Measurements from ENCODE around the gene ZNF211. TPM values are rescaled to one million over a fixed set of nuclear protein-coding genes. Genes with fewer than 3 reads are reported as not detected.

ZNF211 gene
- total RNA-seq, 1 experiment from 2014 or later, result 12.9 TPM

DNA sequence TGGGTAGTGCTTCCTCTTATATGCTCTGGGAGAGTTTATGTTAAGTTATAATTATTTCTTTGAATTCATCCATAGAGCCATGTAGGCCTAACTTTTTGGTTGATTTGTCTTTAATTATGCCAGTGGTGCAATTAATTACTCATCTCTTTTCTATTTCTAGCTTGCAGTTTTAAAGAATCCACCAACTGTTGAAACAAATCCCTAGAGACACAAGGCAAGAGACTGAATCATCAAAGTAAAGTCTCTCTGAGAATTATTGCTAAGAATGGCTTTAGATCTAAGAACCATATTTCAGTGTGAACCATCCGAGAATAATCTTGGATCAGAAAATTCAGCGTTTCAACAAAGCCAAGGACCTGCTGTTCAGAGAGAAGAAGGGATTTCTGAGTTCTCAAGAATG, 42.9 kb downstream of the ZNF211 start:
- Histone ChIP-seq H3K14ac (ENCODE audit: insufficient read depth, low read length) (no peak overlapping the region), H2AFZ (ENCODE audit: low read length) (no peak overlapping the region), H4K20me1 (ENCODE audit: control insufficient read depth, insufficient read depth, insufficient read length) (no peaks in the 10 kb centered on the region), H3K23me2 (ENCODE audit: insufficient read length, low read depth, low read length, poor library complexity, severe bottlenecking) (no peaks in the 10 kb centered on the region), H3K4me2 (ENCODE audit: insufficient read depth, insufficient read length, low read length) (no peak overlapping the region), H3K9ac (ENCODE audit: extremely low read depth, insufficient read length, low read length) (no peak overlapping the region), H3T11ph (ENCODE audit: low read length) (no peak overlapping the region), H3K4me1 (ENCODE audit: insufficient read depth, low read length) (no peaks in the 10 kb centered on the region), H3K27ac (ENCODE audit: insufficient read length, low read depth, low read length) (no peak overlapping the region), H4K91ac (ENCODE audit: insufficient read length, low read depth, low read length) (no peak overlapping the region), H3K23ac (ENCODE audit: insufficient read length, low read depth, low read length) (no peak overlapping the region), H2BK15ac (ENCODE audit: low read depth, low read length) (no peak overlapping the region), H3K79me1 (ENCODE audit: insufficient read depth, low read depth, low read length, poor library complexity, severe bottlenecking) (no peaks in the 10 kb centered on the region), H3K18ac (ENCODE audit: insufficient read length, low read depth, low read length) (no peak overlapping the region), H3K9me3 (ENCODE audit: control insufficient read depth, low read depth, low read length) (no peaks in the 10 kb centered on the region), H3K4ac (ENCODE audit: low read depth, low read length) (no peak overlapping the region), H2AK5ac (ENCODE audit: insufficient read length, low read length) (no peak overlapping the region), H4K5ac (ENCODE audit: insufficient read length, low read depth, low read length) (no peak overlapping the region), H2BK20ac (ENCODE audit: low read depth, low read length, poor library complexity, severe bottlenecking) (no peak overlapping the region), H3K56ac (ENCODE audit: insufficient read length, low read depth, low read length) (no peak overlapping the region), H3K27me3 (ENCODE audit: insufficient read depth, low read length) (no peaks in the 10 kb centered on the region; the same call in 1 of the 2 replicates), H3K79me2 (ENCODE audit: insufficient read depth, low read length) (no peaks in the 10 kb centered on the region), H2BK12ac (ENCODE audit: insufficient read length, low read depth, low read length) (no peak overlapping the region), H2BK120ac (ENCODE audit: low read depth, low read length, poor library complexity, severe bottlenecking) (no peak overlapping the region), H4K8ac (replicated peaks; ENCODE audit: insufficient read length, low read depth, low read length) (no peak overlapping the region), H2BK5ac (ENCODE audit: insufficient read length, low read length) (no peak overlapping the region)
- Mint-ChIP-seq H3K9me3 (no peaks in the 10 kb centered on the region), H3K36me3 (ENCODE audit: insufficient read depth in 1 of 3, low read depth in 3 of 3) (no peaks in the 10 kb centered on the region), H3K27ac (no peak overlapping the region), H3K4me3 (no peak overlapping the region), H3K4me1 (no peaks in the 10 kb centered on the region), H3K27me3 (ENCODE audit: low read depth) (peaks cover 78% of the 10 kb centered on the region)
- WGBS (ENCODE audit: extremely low coverage, insufficient read length, low lambda C conversion rate), result no CpG with 5 or more reads among the region's 2 CpGs
- TF ChIP-seq, protein P1, sequence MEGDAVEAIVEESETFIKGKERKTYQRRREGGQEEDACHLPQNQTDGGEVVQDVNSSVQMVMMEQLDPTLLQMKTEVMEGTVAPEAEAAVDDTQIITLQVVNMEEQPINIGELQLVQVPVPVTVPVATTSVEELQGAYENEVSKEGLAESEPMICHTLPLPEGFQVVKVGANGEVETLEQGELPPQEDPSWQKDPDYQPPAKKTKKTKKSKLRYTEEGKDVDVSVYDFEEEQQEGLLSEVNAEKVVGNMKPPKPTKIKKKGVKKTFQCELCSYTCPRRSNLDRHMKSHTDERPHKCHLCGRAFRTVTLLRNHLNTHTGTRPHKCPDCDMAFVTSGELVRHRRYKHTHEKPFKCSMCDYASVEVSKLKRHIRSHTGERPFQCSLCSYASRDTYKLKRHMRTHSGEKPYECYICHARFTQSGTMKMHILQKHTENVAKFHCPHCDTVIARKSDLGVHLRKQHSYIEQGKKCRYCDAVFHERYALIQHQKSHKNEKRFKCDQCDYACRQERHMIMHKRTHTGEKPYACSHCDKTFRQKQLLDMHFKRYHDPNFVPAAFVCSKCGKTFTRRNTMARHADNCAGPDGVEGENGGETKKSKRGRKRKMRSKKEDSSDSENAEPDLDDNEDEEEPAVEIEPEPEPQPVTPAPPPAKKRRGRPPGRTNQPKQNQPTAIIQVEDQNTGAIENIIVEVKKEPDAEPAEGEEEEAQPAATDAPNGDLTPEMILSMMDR (conservative IDR thresholded peaks at IDR 0.05), result no peak
- no peak for DNase-seq
